Endothelial cell of umbilical vein (primary cell): ENCODE data around the gene ZNF528. TPM values are rescaled to one million over a fixed set of nuclear protein-coding genes. Genes with fewer than 3 reads are reported as not detected.

Experiments
- BruUV-seq: library from RNA; stranded (reverse); fragments of 400-500 nt; replicated peaks from 2 replicates; lab custom pipeline; 2021; lab: Mats Ljungman, UMichigan
- CTCF ChIA-PET: fragments of 300-600, 350-600 bp; sonication (Branson Sonifier 250); formaldehyde crosslinking; loops from one replicate; lab custom pipeline; 2021; ENCODE audit warnings: antibody characterized with exemption, inconsistent platforms; lab: Charles Lee
- POLR2A ChIA-PET: fragments of 300-600, 350-600 bp; sonication (Branson Sonifier 250); formaldehyde crosslinking; loops from one replicate; lab custom pipeline; 2021; ENCODE audit warnings: antibody characterized with exemption, inconsistent platforms; lab: Charles Lee
- DNase-seq: peaks from one replicate; pipeline ENCODE4 v3.0.0-alpha.2; 2011; ENCODE audit warnings: low read depth, low spot score
- FAIRE-seq: peaks from 2 replicates; lab custom pipeline; 2011; peaks lifted over from hg19 to GRCh38; lab: Jason Lieb, UNC
- H2AFZ ChIP-seq: 2 replicates; pipeline ENCODE4 v1.6.0; 2012; ENCODE audit warnings: low read depth, low read length, control low read depth, inconsistent platforms
- H3K27ac ChIP-seq: 2 replicates; pipeline ENCODE4 v1.5.1; 2011; ENCODE audit warnings: low read depth, mild to moderate bottlenecking, control low read depth, low read length, moderate library complexity; ENCODE audit not compliant: insufficient read depth
- H3K27me3 ChIP-seq, 2 experiments: 2 replicates each; pipeline versions ENCODE4 v1.6.0 to v1.6.1; 2011; ENCODE audit warnings: low read length in 2 of 2, mixed read lengths in 1 of 2; ENCODE audit not compliant: control insufficient read depth in 2 of 2, insufficient read depth in 2 of 2
- H3K36me3 ChIP-seq, 2 experiments: 2 replicates in 1 of 2; 3 replicates in 1 of 2; pipeline ENCODE4 v1.5.1; 2011; ENCODE audit warnings: low read length in 2 of 2, mild to moderate bottlenecking in 1 of 2, moderate library complexity in 1 of 2; ENCODE audit not compliant: control insufficient read depth in 2 of 2, insufficient read depth in 2 of 2; ENCODE audit errors: extremely low read depth in 1 of 2
- H3K4me1 ChIP-seq: 3 replicates; pipeline ENCODE4 v1.5.1; 2011; ENCODE audit warnings: mild to moderate bottlenecking, low read length; ENCODE audit not compliant: control insufficient read depth, insufficient read depth; ENCODE audit errors: extremely low read depth
- H3K4me2 ChIP-seq: 2 replicates; pipeline ENCODE4 v1.6.1; 2011; ENCODE audit warnings: low read length, control low read depth, mixed read lengths; ENCODE audit not compliant: insufficient read depth
- H3K4me3 ChIP-seq, 3 experiments: fragments of 200-600 bp in 1 of 3; sonication (generic), shearing (Covaris generic) in 1 of 3; replicated peaks in 1 of 3; 2 replicates each; pipeline ENCODE4 v1.5.1; 2011 to 2016; ENCODE audit warnings: control low read depth in 3 of 3, low read length in 3 of 3, mild to moderate bottlenecking in 2 of 3, inconsistent platforms in 1 of 3, low read depth in 1 of 3, moderate library complexity in 1 of 3; ENCODE audit not compliant: insufficient read depth in 1 of 3
- H3K79me2 ChIP-seq: 2 replicates; pipeline ENCODE4 v1.6.0; 2012; ENCODE audit warnings: low read length, inconsistent platforms; ENCODE audit not compliant: control insufficient read depth, insufficient read depth
- H3K9ac ChIP-seq: replicated peaks from 2 replicates; pipeline ENCODE3; 2011; ENCODE audit warnings: low read length, control low read depth; ENCODE audit not compliant: insufficient read depth; ENCODE audit errors: extremely low read depth
- H3K9me1 ChIP-seq: replicated peaks from 3 replicates; pipeline ENCODE4 v1.6.0; 2011; ENCODE audit warnings: mild to moderate bottlenecking, low read length; ENCODE audit not compliant: control insufficient read depth, insufficient read depth; ENCODE audit errors: extremely low read depth
- H3K9me3 ChIP-seq: replicated peaks from 2 replicates; pipeline ENCODE4 v1.5.1; 2012; ENCODE audit warnings: low read length, inconsistent platforms; ENCODE audit not compliant: control insufficient read depth, insufficient read depth
- H4K20me1 ChIP-seq: replicated peaks from 2 replicates; pipeline ENCODE3; 2011; ENCODE audit warnings: mild to moderate bottlenecking, low read length; ENCODE audit not compliant: control insufficient read depth, insufficient read depth; ENCODE audit errors: extremely low read depth
- EZH2 ChIP-seq: IDR thresholded peaks from 2 replicates; pipeline ENCODE4 v1.6.1; 2012; ENCODE audit warnings: borderline replicate concordance, low read depth, mild to moderate bottlenecking, moderate library complexity, low read length, inconsistent platforms; ENCODE audit not compliant: severe bottlenecking
- FOS ChIP-seq: IDR thresholded peaks from 2 replicates; pipeline ENCODE4 v1.6.1; 2011; ENCODE audit warnings: mild to moderate bottlenecking, low read length, moderate library complexity, borderline replicate concordance; ENCODE audit not compliant: insufficient read depth
- GATA2 ChIP-seq: IDR thresholded peaks from 2 replicates; pipeline ENCODE4 v1.7.0; 2011; ENCODE audit warnings: low read depth, mild to moderate bottlenecking, moderate library complexity, mixed read lengths, low read length; ENCODE audit not compliant: insufficient read length, insufficient read depth
- JUN ChIP-seq: IDR thresholded peaks from 2 replicates; pipeline ENCODE4 v1.6.1; 2011; ENCODE audit warnings: borderline replicate concordance, low read depth; ENCODE audit not compliant: insufficient read length, insufficient read depth
- MYC ChIP-seq: IDR thresholded peaks from one replicate; pipeline ENCODE4 v1.6.1; 2011; ENCODE audit warnings: mild to moderate bottlenecking, low read depth, low read length
- POLR2A ChIP-seq: IDR thresholded peaks from 2 replicates; pipeline ENCODE4 v1.6.1; 2012; ENCODE audit warnings: low read depth, mild to moderate bottlenecking, control low read depth, low read length
- POLR2AphosphoS5 ChIP-seq: IDR thresholded peaks from 2 replicates; pipeline ENCODE4 v1.6.1; 2012; ENCODE audit warnings: low read depth, mild to moderate bottlenecking, control low read depth, low read length, moderate library complexity; ENCODE audit not compliant: insufficient read depth
- dilution Hi-C: fragments of 300-500 bp; cut with MboI; formaldehyde crosslinking; loops from one replicate; pipeline ENCODE4 v1.15.0; 2019; ENCODE audit warnings: low sequenced_read_pairs; ENCODE audit not compliant: extremely low pct_ligation_motif_present
- intact Hi-C: fragments of 100-400 bp; cut with micrococcal nuclease; formaldehyde crosslinking; loops from one replicate; pipeline ENCODE4 v1.10.0; 2022
- polyA plus RNA-seq, 4 experiments: library from polyadenylated mRNA; depleted of rRNA in 3 of 4; stranded (reverse) in 3 of 4; unstranded in 1 of 4; fragments of >200 nt; gene quantifications; 2 replicates each; pipeline versions ENCODE4 v1.2.1 to v1.2.3, GENCODE V29; 2011 to 2012; ENCODE audit warnings: missing spikeins in 1 of 4
- total RNA-seq: library from RNA; stranded (reverse); gene quantifications from 2 replicates; pipeline ENCODE4 v1.2.3, GENCODE V29; 2021
- TF ChIP-seq, protein P1 (sequence below), 2 donors: IDR thresholded peaks; 1 replicate in 1 of 2; 2 replicates in 1 of 2; pipeline ENCODE4 v1.5.1; 2011; ENCODE audit warnings: low read length in 2 of 2, mild to moderate bottlenecking in 2 of 2, moderate library complexity in 2 of 2, control low read depth in 1 of 2, inconsistent platforms in 1 of 2, low read depth in 1 of 2; ENCODE audit not compliant: insufficient read depth in 1 of 2; ENCODE audit errors: extremely low read depth in 1 of 2

ZNF528 gene
- total and polyA plus RNA-seq, 2 donors (not counting 3 experiments of a cell fraction or from before 2014, with no cell fraction given), result 6.2 to 16.1 TPM

DNA sequence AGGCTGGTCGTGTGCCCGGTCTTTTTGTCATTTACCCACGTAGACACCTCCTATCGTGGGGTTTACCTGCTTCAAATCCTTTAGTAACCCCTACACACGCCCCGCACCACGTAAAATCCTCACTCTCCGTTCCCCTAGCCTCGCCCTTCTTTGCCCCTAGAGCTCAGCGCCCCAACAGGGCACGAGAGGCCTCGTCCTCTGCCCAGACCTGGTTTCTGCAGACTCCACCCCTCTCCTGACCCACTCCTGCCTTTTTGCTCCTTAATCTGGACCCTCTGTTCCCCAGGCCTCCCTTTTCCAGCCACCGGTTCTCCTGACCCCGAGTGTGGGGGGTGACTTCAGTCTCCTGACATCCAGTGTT, 412 bp downstream of the ZNF528 start:
- H3K27me3 ChIP-seq, result no peaks in the 10 kb centered on the region
- ChIA-PET POLR2A (no interaction called here), CTCF (interaction anchor here (1.1 kb wide), 1 partner anchor 28 kb away, joined by 3 read pairs; the partner anchor contains the start of gene ZNF880)
- no peaks in the 10 kb centered on the region for H3K9me3 ChIP-seq
- TF ChIP-seq JUN (no peak), MYC (no peak)
- TF ChIP-seq, protein P1, sequence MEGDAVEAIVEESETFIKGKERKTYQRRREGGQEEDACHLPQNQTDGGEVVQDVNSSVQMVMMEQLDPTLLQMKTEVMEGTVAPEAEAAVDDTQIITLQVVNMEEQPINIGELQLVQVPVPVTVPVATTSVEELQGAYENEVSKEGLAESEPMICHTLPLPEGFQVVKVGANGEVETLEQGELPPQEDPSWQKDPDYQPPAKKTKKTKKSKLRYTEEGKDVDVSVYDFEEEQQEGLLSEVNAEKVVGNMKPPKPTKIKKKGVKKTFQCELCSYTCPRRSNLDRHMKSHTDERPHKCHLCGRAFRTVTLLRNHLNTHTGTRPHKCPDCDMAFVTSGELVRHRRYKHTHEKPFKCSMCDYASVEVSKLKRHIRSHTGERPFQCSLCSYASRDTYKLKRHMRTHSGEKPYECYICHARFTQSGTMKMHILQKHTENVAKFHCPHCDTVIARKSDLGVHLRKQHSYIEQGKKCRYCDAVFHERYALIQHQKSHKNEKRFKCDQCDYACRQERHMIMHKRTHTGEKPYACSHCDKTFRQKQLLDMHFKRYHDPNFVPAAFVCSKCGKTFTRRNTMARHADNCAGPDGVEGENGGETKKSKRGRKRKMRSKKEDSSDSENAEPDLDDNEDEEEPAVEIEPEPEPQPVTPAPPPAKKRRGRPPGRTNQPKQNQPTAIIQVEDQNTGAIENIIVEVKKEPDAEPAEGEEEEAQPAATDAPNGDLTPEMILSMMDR (IDR thresholded peaks at IDR 0.05; ENCODE audit: extremely low read depth in 1 of 2, insufficient read depth in 1 of 2, low read depth in 1 of 2, low read length in 2 of 2), result peak in 1 of 2 donors; percentile 8
- H3K9me1 ChIP-seq, result no peaks in the 10 kb centered on the region
- FAIRE-seq (no peak), DNase-seq (no peak)
- H3K4me1 ChIP-seq, result no peaks in the 10 kb centered on the region
- H4K20me1 ChIP-seq, result no peaks in the 10 kb centered on the region
- H3K79me2 ChIP-seq, result no peaks in the 10 kb centered on the region
- dilution Hi-C loops (no loop called here), intact Hi-C loops (loop anchor here (5.0 to 10.0 kb wide), 2 partner anchors 61 to 797 kb away; partner anchors contain the start of genes ZNF610 and ZNF665)
- H3K4me2 ChIP-seq, result peak overlapping the region; percentile 63
- peak overlapping the region; percentile 66 for H2AFZ ChIP-seq
- peaks cover 0 to 5% of the 10 kb centered on the region in 2 experiments for H3K36me3 ChIP-seq
- H3K27ac ChIP-seq, result peak overlapping the region; percentile 42
- H3K4me3 ChIP-seq, result peak overlapping the region; percentile 14 to 73 (median 49)
- BruUV-seq, result TSS peak; percentile 93
- H3K9ac ChIP-seq, result peak overlapping the region; percentile 64

DNA sequence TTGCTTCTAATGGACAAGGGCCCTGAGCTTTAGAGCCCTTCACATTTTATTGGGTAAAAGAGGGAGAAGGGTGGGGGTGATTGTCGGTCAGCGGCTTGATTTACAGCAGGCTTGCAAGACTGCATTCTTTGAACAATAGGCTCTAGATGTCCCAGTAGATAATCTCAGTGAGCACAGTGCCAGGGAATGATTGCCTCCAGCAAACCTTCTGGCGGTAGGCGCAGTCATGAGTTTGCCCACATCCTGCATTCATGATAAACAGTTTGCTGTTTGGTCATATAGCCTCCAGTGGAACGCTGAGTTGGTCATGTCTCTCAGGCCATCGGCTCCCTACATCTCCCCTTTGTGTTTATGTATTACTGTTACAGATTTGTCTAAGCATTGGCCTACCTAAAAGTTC, 12.6 kb downstream of the ZNF528 start:
- no peaks in the 10 kb centered on the region for H4K20me1 ChIP-seq
- DNase-seq (no peak), FAIRE-seq (no peak)
- H3K9me3 ChIP-seq, result no peaks in the 10 kb centered on the region
- H3K36me3 ChIP-seq, result no peaks in the 10 kb centered on the region
- no peak for TF ChIP-seq POLR2AphosphoS5
- no peak for TF ChIP-seq POLR2A
- no peak for TF ChIP-seq MYC
- TF ChIP-seq EZH2, result no peak
- TF ChIP-seq GATA2, result no peak
- no peak for TF ChIP-seq FOS
- TF ChIP-seq, protein P1 (IDR thresholded peaks at IDR 0.05; ENCODE audit: extremely low read depth in 1 of 2, insufficient read depth in 1 of 2, low read depth in 1 of 2, low read length in 2 of 2), result no peak
- no peaks in the 10 kb centered on the region for H3K27me3 ChIP-seq
- ChIA-PET CTCF (no interaction called here), POLR2A (no interaction called here)
- intact Hi-C loops (no loop called here), dilution Hi-C loops (no loop called here)
- no peaks in the 10 kb centered on the region for H3K4me1 ChIP-seq
- BruUV-seq, result no TSS peak
- no peaks in the 10 kb centered on the region for H3K79me2 ChIP-seq
- H3K4me3 ChIP-seq, result no peak overlapping the region
- H3K4me2 ChIP-seq, result no peak overlapping the region
- no peak overlapping the region for H3K9ac ChIP-seq
- no peak overlapping the region for H3K27ac ChIP-seq
- H2AFZ ChIP-seq, result no peak overlapping the region
- no peaks in the 10 kb centered on the region for H3K9me1 ChIP-seq
